HCEC 1CT (cell line): ENCODE data around the gene RFX5.
"Not testable (repeated sequence)": the region's sequence is repeated elsewhere in the genome, so short reads cannot be mapped to it uniquely, and the experiment has no call there.

Experiments
- DNase-seq: peaks from one replicate; pipeline ENCODE4 v3.0.0-alpha.2; 2017

RFX5 gene

GRCh38 chr1:151346769-151347522 is at the start of gene RFX5:
TSS of gene RFX5 (minus strand) at chr1:151347252. CDS start at chr1:151346320, 932 bp downstream.
- DNase-seq, result peak; percentile 98

- not testable (repeated sequence) for DNase-seq
Measured at GRCh38 chr1:151396265-151396664, 49.2 kb upstream of the RFX5 start.

GRCh38 chr1:151393583-151393982 is 46.5 kb upstream of the RFX5 start:
- no peak for DNase-seq

- DNase-seq, result no peak
Measured at GRCh38 chr1:151391079-151391563, 44.1 kb upstream of the RFX5 start.

- DNase-seq, result not testable (repeated sequence)
Measured at GRCh38 chr1:151390221-151391078, 43.4 kb upstream of the RFX5 start.

GRCh38 chr1:151386002-151386401 is 39.0 kb upstream of the RFX5 start:
- DNase-seq, result no peak

GRCh38 chr1:151384584-151384983 is 37.5 kb upstream of the RFX5 start:
- no peak for DNase-seq

GRCh38 chr1:151377150-151377884 is 30.3 kb upstream of the RFX5 start:
- no peak for DNase-seq

GRCh38 chr1:151373196-151373595 is 26.1 kb upstream of the RFX5 start:
- DNase-seq, result no peak

GRCh38 chr1:151372058-151372934 is 25.2 kb upstream of the RFX5 start, which contains the start of gene SELENBP1:
TSS of gene SELENBP1 (minus strand) at chr1:151372705. CDS start at chr1:151372641, 64 bp downstream.
- DNase-seq, result peak; percentile 72

GRCh38 chr1:151371370-151372057 is 24.5 kb upstream of the RFX5 start:
- peak; percentile 20 for DNase-seq

GRCh38 chr1:151370211-151370911 is 23.3 kb upstream of the RFX5 start:
- DNase-seq, result no peak

GRCh38 chr1:151369621-151370048 is 22.6 kb upstream of the RFX5 start:
- DNase-seq, result no peak

- DNase-seq, result no peak
Measured at GRCh38 chr1:151369302-151369610, 22.2 kb upstream of the RFX5 start.

GRCh38 chr1:151368393-151369301 is 21.6 kb upstream of the RFX5 start:
- DNase-seq, result no peak

GRCh38 chr1:151367658-151368392 is 20.8 kb upstream of the RFX5 start:
- DNase-seq, result no peak

- no peak for DNase-seq
Measured at GRCh38 chr1:151364996-151365395, 17.9 kb upstream of the RFX5 start.

GRCh38 chr1:151362308-151363155 is 15.5 kb upstream of the RFX5 start:
- no peak for DNase-seq
